Calu3 (cell line): ENCODE measurements around the gene NHERF2. TPM values are rescaled to one million over a fixed set of nuclear protein-coding genes. Genes with fewer than 3 reads are reported as not detected.

Source experiments
- BruUV-seq: library from RNA; stranded (reverse); fragments of 400-500 nt; replicated peaks from 2 replicates; lab custom pipeline; 2021; lab: Mats Ljungman, UMichigan
- CTCF ChIA-PET: fragments of 300-600 bp; sonication (Branson Sonifier 250); formaldehyde crosslinking; loops from one replicate; lab custom pipeline; 2022; ENCODE audit warnings: antibody characterized with exemption; lab: Charles Lee
- DNase-seq: peaks from one replicate; pipeline ENCODE4 v3.0.0; 2022
- H3K27ac Mint-ChIP-seq: one replicate; pipeline ENCODE4 v1.8.0; 2022; ENCODE audit warnings: mixed read lengths; ENCODE audit not compliant: unreplicated experiment
- H3K27me3 Mint-ChIP-seq: one replicate; pipeline ENCODE4 v1.8.0; 2022; ENCODE audit warnings: mixed read lengths; ENCODE audit not compliant: unreplicated experiment
- H3K36me3 Mint-ChIP-seq: one replicate; pipeline ENCODE4 v1.8.0; 2022; ENCODE audit warnings: mild to moderate bottlenecking, moderate library complexity, mixed read lengths; ENCODE audit not compliant: insufficient read depth, unreplicated experiment
- H3K4me1 Mint-ChIP-seq: one replicate; pipeline ENCODE4 v1.8.0; 2022; ENCODE audit warnings: mild to moderate bottlenecking, low read depth, mixed read lengths; ENCODE audit not compliant: unreplicated experiment
- H3K4me3 Mint-ChIP-seq: one replicate; pipeline ENCODE4 v1.8.0; 2022; ENCODE audit warnings: mild to moderate bottlenecking, low read depth, moderate library complexity, mixed read lengths; ENCODE audit not compliant: unreplicated experiment
- H3K9me3 Mint-ChIP-seq: one replicate; pipeline ENCODE4 v1.8.0; 2022; ENCODE audit warnings: low read depth, mixed read lengths; ENCODE audit not compliant: unreplicated experiment
- intact Hi-C: fragments of 100-400 bp; cut with micrococcal nuclease; formaldehyde crosslinking; loops from one replicate; pipeline ENCODE4 v1.10.0; 2022; ENCODE audit not compliant: unreplicated experiment
- total RNA-seq: library from RNA; stranded (reverse); gene quantifications from 2 replicates; pipeline ENCODE4 v1.2.3, GENCODE V29; 2022
- TF ChIP-seq, protein P1 (sequence below): fragments of 200-600 bp; IDR thresholded peaks from one replicate; pipeline ENCODE4 v1.8.0; 2022; ENCODE audit warnings: antibody characterized with exemption; ENCODE audit not compliant: unreplicated experiment

Gene NHERF2
- total RNA-seq, 1 experiment from 2014 or later = 15.7 TPM

DNA sequence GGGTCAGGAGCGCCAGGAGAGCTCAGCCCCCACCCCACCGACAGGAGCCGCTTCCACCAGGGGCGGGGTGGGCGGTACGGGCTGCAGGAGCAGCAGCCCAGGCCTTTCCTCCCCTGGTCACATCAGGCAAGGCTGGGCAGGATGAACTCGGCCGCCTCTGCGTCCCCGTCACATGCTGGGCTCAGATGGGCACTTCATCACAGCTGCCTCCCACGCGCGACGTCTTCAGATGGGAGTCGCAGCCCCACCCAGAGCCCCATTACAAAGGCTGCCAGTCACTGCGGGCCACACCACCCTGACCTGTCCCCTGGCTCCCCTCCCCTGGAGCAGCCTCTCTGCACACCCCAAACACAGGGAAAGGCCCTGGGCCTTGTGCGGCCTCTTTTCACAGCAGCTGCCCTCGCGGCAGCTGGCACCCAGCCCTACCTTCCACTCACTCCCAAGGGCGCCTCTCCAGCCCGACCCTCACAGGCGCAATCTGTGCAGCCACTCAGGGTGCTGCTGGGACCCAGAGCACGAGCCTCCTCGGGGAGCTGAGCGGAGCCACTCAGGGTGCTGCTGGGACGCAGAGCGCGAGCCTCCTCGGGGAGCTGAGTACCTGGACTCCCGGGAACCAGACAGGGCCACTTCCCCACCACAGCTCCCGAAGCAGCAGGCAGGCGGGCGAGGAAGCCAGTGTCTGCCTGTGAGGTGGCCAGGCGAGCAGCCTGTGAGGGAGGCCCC, 21.7 kb upstream of the NHERF2 start:
- Mint-ChIP-seq H3K27me3 (no peaks in the 10 kb centered on the region), H3K4me3 (peak overlapping the region; percentile 10), H3K36me3 (peaks cover 51% of the 10 kb centered on the region), H3K9me3 (no peaks in the 10 kb centered on the region), H3K27ac (no peak overlapping the region), H3K4me1 (peaks cover 38% of the 10 kb centered on the region)
- no peak for DNase-seq
- CTCF ChIA-PET = interaction anchor here (1.6 kb wide), 1 partner anchor 136 kb away, joined by 11 read pairs; no protein-coding TSS in a partner anchor
- TF ChIP-seq, protein P1, sequence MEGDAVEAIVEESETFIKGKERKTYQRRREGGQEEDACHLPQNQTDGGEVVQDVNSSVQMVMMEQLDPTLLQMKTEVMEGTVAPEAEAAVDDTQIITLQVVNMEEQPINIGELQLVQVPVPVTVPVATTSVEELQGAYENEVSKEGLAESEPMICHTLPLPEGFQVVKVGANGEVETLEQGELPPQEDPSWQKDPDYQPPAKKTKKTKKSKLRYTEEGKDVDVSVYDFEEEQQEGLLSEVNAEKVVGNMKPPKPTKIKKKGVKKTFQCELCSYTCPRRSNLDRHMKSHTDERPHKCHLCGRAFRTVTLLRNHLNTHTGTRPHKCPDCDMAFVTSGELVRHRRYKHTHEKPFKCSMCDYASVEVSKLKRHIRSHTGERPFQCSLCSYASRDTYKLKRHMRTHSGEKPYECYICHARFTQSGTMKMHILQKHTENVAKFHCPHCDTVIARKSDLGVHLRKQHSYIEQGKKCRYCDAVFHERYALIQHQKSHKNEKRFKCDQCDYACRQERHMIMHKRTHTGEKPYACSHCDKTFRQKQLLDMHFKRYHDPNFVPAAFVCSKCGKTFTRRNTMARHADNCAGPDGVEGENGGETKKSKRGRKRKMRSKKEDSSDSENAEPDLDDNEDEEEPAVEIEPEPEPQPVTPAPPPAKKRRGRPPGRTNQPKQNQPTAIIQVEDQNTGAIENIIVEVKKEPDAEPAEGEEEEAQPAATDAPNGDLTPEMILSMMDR = no peak
- intact Hi-C loops = no loop called here
- BruUV-seq = no TSS peak

- no peaks in the 10 kb centered on the region for H3K27me3 Mint-ChIP-seq
- TF ChIP-seq, protein P1 = no peak
- CTCF ChIA-PET = no interaction called here
- peak overlapping the region; percentile 10 for H3K27ac Mint-ChIP-seq
- no peaks in the 10 kb centered on the region for H3K9me3 Mint-ChIP-seq
- BruUV-seq = no TSS peak
- DNase-seq = no peak
- intact Hi-C loops = no loop called here
- peak overlapping the region; percentile 89 for H3K4me3 Mint-ChIP-seq
- peaks cover 53% of the 10 kb centered on the region for H3K36me3 Mint-ChIP-seq
- H3K4me1 Mint-ChIP-seq = peaks cover 38% of the 10 kb centered on the region
Observed at GRCh38 chr16:2005646-2006045, 21.1 kb upstream of the NHERF2 start.

DNA sequence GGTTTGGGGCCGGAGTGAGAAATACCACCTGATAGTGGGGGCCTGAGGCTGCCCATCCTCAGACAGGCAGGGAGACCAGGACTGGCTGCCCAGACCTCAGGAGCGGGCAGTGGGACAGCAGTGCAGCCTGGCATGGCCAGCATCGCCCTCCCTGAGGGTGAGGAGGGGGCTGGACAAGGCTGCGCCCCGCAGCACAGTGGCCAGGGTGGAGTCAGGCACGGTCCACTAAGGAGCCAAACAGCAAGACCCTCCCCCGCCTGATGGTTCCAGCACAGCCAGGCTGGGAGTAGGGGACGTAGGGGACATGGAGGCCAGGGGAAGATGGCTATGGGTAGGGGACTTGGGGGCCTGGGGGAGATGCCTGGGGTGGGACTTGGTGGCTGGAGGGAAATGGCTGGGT, 20.4 kb upstream of the NHERF2 start:
- Mint-ChIP-seq H3K27me3 (no peaks in the 10 kb centered on the region), H3K36me3 (peaks cover 48% of the 10 kb centered on the region), H3K9me3 (no peaks in the 10 kb centered on the region), H3K4me1 (peaks cover 38% of the 10 kb centered on the region), H3K4me3 (peak overlapping the region; percentile 89), H3K27ac (peak overlapping the region; percentile 10)
- TF ChIP-seq, protein P1 = no peak
- BruUV-seq = no TSS peak
- intact Hi-C loops = no loop called here
- CTCF ChIA-PET = no interaction called here
- DNase-seq = no peak

GRCh38 chr16:2007081-2007836, 19.4 kb upstream of the NHERF2 start:
- Mint-ChIP-seq H3K27ac (peak overlapping the region; percentile 40), H3K4me1 (peaks cover 38% of the 10 kb centered on the region), H3K27me3 (no peaks in the 10 kb centered on the region), H3K36me3 (peaks cover 45% of the 10 kb centered on the region), H3K9me3 (no peaks in the 10 kb centered on the region), H3K4me3 (peak overlapping the region; percentile 89)
- DNase-seq = no peak
- TF ChIP-seq, protein P1 = no peak
- intact Hi-C loops = no loop called here
- no TSS peak for BruUV-seq
- CTCF ChIA-PET = interaction anchor here (1.1 to 1.6 kb wide), 3 partner anchors 26 to 133 kb away, joined by 3 to 6 read pairs (median 3); partner anchors contain the start of gene RPS2
